Stimulated activated CD4-positive, alpha-beta T cell treated with anti-CD3 and anti-CD28 coated beads, Interleukin-4, amount 100 ng/mL, for 48 hours (primary cell): Measurements from ENCODE around the gene CSTPP1.
"Not testable (repeated sequence)": the region's sequence is repeated elsewhere in the genome, so short reads cannot be mapped to it uniquely, and the experiment has no call there.

Experiments used
- DNase-seq, 2 donors: peaks; one replicate each; pipeline ENCODE4 v3.0.0-alpha.2; 2020; ENCODE audit warnings: low read depth in 2 of 2

Gene CSTPP1

DNA sequence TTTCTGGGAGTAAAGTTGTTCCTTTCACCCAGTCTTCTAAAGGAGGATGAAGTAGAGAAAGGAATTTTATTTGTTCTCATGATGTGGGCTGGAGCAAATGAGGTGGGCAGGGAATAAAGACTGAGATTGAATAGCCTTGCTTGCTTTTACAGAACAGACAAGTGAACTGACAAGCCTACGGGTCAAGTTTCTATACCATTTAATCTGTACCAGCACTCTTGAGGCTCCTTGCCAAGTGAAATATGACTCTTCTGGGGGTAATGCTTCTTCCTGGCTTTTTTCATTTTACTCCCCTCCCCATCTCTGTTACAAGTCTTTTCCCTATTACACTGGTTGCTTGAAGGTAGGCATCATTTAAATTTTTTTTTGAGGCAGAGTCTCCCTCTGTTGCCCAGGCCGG is 54.8 kb downstream of the CSTPP1 start:
- no peak for DNase-seq

DNA sequence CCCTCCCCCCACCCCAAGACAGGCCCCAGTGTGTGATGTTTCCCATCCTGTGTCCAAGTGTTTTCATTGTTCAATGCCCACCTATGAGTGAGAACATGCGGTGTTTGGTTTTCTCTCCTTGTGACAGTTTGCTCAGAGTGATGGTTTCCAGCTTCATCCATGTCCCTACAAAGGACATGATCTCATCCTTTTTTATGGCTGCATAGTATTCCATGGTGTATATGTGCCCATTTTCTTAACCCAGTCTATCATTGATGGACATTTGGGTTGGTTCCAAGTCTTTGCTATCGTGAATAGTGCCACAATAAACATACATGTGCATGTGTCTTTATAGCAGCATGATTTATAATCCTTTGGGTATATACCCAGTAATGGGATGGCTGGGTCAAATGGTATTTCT is 55.8 kb downstream of the CSTPP1 start:
- not testable (repeated sequence) for DNase-seq

- DNase-seq: not testable (repeated sequence)
Observed at GRCh38 chr11:46997796-46998195, 61.2 kb downstream of the CSTPP1 start.

DNA sequence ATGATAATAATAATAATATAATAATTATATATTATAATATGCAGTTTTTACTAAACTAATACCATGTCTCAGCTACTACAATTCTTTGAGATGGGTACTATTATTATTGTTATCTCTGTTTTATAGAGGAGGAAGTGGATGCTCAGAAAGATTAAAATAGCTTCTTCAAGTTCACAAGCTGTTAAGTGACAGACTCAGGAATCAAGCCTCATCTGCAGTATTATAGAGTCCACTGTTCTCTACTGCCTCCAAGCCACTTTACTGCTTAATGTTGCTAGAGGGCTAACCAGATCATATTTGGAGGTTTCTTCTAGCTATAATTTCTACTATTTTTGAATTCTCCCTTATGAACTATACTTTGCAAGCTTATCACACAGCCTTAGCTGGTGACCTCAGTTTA is 62.7 kb downstream of the CSTPP1 start:
- DNase-seq: no peak

DNA sequence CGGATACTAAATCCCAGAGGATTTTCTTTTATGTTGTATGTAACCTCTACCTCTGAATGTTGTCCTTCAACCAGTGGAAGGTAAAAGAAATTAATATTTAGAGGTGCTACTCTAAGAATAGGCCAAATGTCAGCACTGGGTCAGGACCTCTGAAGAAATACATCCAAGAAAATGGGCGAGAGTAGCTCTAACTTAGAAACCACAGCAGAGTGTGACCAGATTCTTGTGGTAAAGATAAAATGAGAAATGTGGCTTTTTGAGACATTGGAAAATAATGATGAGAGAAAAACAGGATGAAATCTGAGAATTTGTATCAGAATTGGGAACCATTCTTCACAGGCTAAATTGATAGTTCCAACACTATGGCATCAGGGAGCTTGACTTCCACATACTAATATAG is 63.5 kb downstream of the CSTPP1 start:
- DNase-seq: no peak

- no peak for DNase-seq
Observed at GRCh38 chr11:47001781-47002181, 65.2 kb downstream of the CSTPP1 start.

GRCh38 chr11:47002390-47002789 is 65.8 kb downstream of the CSTPP1 start:
- DNase-seq: no peak

DNA sequence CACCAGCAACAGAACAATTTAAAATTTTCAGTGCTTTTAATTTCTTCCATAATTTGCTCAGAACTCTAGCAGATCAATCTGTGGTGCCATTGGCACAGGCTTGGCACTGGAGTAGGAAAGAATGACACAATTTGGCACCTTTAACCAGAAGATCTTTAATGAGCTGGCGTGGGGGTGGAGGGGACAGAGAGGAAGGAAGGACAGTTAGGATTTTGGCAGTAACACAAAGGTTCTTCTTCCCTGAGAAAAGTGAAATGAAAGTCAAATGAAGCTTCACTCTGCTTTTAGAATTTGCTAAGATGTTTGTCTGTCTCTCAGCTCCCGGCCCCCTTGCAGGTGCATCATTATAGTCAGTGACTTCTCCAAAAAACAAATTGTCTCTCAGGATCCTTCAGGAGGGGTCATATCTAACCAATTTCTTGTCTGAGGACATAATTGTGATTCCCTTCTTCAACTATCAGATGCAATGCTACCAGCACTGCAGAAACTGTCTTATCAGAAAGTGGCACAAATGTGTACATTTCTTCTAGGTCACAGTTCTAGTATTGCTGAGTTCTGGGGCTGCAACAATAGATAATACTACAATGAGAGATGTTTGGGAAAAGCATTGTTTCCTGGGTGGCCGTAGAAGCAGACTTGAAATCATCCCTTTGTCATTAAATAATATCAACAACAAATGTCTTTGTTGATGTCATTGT is 66.8 kb downstream of the CSTPP1 start:
- peak; percentile 6 to 11 for DNase-seq

GRCh38 chr11:47004595-47005033 is 68.1 kb downstream of the CSTPP1 start:
- DNase-seq: no peak

DNA sequence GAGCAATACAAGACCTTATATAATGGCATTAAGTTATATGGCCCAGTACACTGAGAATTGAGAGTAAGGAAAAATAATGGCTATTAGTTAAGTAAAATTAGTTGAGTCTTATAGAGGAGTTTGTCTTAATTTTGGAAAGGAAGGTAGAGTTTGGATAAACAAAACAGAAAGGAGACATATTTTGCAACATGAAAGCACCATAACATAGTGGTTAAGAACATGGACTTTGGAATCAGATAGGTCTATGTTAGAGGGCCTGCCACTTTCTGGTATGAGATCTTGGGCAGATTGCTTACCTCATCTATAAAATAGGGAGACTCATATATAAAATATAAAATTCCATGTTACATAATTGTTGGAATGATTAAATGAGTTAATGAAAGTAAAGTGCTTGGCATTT is 68.9 kb downstream of the CSTPP1 start:
- no peak for DNase-seq

- DNase-seq: no peak
Observed at GRCh38 chr11:47007579-47007978, 71.0 kb downstream of the CSTPP1 start.

DNA sequence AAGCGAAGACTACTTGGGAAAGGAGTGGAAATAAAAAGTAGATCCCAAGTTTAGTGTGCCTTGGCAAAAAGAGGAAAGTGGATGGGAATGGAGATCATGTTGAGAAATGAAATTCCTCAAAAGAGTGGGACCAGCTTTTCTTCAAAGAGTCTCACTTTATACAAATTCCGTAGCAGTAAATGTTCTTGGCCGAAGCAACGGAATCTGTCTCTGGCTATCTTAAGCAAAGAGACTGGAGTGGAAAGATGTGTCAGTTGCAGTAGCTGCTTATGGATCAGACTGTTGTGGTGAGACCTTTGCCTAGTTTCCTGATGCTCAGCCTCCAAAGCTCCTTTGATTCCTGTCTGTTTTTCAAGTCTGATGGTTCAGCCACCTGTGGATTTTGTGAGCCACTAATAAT is 73.6 kb downstream of the CSTPP1 start:
- no peak for DNase-seq

GRCh38 chr11:47014097-47014496 is 77.5 kb downstream of the CSTPP1 start:
- DNase-seq: no peak

- no peak for DNase-seq
Observed at GRCh38 chr11:47018637-47019036, 82.1 kb downstream of the CSTPP1 start.

DNA sequence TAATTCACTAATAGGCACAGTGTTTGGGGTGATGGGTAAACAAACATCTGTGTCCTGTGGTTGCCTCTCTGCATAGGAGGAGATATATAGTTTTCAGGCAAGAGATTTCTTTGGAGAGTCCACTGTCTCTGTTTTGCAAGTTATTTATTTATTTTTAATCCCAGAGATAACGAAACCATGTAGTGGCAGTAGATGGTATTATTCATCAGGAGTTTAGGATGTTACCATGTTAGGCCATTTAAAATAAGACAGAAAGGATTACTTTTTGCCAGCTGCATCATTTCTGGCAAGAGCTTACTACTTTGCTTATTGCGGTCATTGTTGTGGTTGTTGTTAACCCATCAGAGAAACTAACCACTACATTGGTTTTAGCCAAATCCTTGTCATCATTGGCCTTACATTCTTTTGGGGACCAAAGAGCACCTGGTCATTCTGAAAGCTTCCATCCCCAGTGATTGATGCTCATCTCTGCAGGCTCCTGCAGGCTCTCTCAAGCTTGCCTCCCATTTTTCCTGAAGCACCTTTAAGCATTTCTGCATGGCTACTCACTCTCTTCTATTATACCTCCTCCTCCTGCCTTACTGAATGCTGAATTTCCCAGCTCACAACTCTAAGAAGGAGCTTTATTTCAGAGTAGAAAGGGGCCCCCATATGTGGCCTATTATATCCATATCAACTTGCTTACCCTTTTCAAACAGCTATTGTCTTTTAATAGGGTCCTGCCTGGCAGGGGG is 84.4 kb downstream of the CSTPP1 start:
- DNase-seq: no peak

GRCh38 chr11:47021527-47021818 is 84.9 kb downstream of the CSTPP1 start:
- DNase-seq: no peak

DNA sequence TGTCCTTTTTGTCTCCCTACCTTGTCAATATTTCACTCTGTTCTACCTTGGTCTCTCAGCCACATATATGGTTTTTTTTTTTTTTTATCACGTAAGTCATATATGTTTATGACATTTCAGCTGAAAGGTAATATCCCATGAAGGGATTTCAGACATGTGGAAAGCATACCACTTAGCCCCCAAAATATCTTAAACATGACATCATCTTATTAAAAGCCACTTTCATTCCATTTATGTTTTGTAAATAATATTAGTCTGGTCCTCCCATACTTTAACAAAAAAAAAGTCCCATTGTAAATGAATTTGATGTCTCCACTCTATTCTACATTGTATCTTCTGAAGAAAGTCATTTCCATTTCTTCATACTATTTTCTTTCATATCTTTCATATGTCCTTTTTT is 85.4 kb downstream of the CSTPP1 start:
- no peak for DNase-seq

GRCh38 chr11:47028195-47029093 is 91.9 kb downstream of the CSTPP1 start:
- no peak for DNase-seq

- no peak for DNase-seq
Observed at GRCh38 chr11:47033439-47033838, 96.9 kb downstream of the CSTPP1 start.

DNA sequence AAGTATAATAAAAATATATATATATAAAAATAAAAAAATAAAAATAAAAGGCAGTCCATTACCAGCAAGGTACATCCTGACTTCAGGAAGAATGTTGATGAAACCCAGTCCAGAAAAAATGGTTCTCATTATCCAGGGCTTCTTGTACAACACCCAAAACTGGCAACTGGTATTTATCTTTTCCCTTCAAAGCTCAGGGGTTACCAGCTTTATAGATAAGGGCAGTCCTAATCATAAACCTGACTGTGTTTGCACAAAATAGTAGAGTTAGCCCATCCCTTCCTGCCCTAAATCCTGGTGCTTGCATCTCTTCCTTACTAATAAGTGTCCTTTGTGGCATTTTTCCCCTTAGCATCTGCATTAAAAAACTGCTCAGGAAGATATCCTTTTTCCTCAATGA is 97.5 kb downstream of the CSTPP1 start:
- no peak for DNase-seq

GRCh38 chr11:47035108-47035507 is 98.5 kb downstream of the CSTPP1 start:
- DNase-seq: no peak

DNA sequence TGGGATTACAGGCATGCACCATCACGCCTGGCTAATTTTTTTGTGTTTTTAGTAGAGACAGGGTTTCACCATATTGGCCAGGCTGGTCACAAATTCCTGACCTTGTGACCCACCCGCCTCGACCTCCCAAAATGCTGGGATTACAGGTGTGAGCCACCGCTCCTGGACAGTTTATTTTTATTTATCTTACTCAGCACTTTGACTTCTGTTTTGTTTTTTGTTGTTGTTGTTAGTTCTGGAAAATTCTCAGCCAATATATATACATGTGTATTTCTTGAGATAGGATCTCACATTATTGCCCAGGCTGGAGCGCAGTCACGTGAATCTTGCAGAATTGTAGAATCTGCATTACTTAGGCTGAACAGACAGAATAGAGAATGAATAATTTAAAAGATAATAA is 107.6 kb downstream of the CSTPP1 start:
- no peak for DNase-seq

- DNase-seq: no peak
Observed at GRCh38 chr11:47047972-47048371, 111.4 kb downstream of the CSTPP1 start.
